Measurements from ENCODE around the gene SMAD2.

DNA sequence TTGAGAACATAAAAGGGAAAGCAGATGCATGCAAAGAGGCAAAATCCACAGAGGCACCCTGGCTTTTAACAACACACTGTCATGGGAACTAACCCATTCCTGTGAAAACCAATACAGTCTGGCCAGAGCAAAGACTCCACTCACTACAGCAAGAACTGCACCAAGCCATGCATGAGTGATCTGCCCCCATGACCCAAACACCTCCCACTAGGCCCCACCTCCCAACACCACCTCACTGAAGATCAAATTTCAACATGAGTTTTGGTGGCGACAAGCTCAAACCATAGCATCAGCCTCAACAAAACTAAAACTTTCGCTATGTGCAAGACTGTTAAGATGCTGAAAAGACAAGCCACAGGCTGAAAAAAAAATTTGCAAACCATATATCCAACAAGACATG is 162.8 kb downstream of the SMAD2 start:
- no peak for TF ChIP-seq POLR2AphosphoS5 (IDR thresholded peaks at IDR 0.05; ENCODE audit: low read depth, low read length)
- TF ChIP-seq, protein P1, sequence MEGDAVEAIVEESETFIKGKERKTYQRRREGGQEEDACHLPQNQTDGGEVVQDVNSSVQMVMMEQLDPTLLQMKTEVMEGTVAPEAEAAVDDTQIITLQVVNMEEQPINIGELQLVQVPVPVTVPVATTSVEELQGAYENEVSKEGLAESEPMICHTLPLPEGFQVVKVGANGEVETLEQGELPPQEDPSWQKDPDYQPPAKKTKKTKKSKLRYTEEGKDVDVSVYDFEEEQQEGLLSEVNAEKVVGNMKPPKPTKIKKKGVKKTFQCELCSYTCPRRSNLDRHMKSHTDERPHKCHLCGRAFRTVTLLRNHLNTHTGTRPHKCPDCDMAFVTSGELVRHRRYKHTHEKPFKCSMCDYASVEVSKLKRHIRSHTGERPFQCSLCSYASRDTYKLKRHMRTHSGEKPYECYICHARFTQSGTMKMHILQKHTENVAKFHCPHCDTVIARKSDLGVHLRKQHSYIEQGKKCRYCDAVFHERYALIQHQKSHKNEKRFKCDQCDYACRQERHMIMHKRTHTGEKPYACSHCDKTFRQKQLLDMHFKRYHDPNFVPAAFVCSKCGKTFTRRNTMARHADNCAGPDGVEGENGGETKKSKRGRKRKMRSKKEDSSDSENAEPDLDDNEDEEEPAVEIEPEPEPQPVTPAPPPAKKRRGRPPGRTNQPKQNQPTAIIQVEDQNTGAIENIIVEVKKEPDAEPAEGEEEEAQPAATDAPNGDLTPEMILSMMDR (IDR thresholded peaks at IDR 0.05; ENCODE audit: control extremely low read depth in 1 of 3, insufficient read depth in 1 of 3, low read depth in 1 of 3, low read length in 3 of 3), result no peak
- no peak for TF ChIP-seq JUN (IDR thresholded peaks at IDR 0.05; ENCODE audit: low read depth, low read length)
- TF ChIP-seq MAFK (IDR thresholded peaks at IDR 0.05; ENCODE audit: low read depth, low read length), result no peak
- TF ChIP-seq POLR2A (IDR thresholded peaks at IDR 0.05; ENCODE audit: control extremely low read depth in 1 of 2, low read depth in 2 of 2, low read length in 2 of 2), result no peak
- TF ChIP-seq SUZ12 (IDR thresholded peaks at IDR 0.05; ENCODE audit: low read length), result no peak
- TF ChIP-seq CHD7 (IDR thresholded peaks at IDR 0.05; ENCODE audit: insufficient replicate concordance, low read length), result no peak
- no peak for TF ChIP-seq EZH2 (IDR thresholded peaks at IDR 0.05; ENCODE audit: low read depth, low read length, severe bottlenecking)
- TF ChIP-seq JUND (IDR thresholded peaks at IDR 0.05; ENCODE audit: low read length), result no peak
